Stomach (tissue), 4 donors: Measurements from ENCODE around the gene ULK4.

Source experiments
- CTCF ChIP-seq, 7 experiments: fragments of 450-650 bp in 4 of 7; fragments of 200-600 bp in 3 of 7; sonication (generic) in 3 of 7; IDR thresholded peaks; one replicate each; pipeline ENCODE4 v1.5.1; 2016 to 2019; ENCODE audit warnings: antibody characterized with exemption in 7 of 7, control low read depth in 2 of 7, mild to moderate bottlenecking in 1 of 7
- EP300 ChIP-seq: sonication (generic); formaldehyde crosslinking; IDR thresholded peaks from one replicate; pipeline ENCODE4 v1.6.1; 2017; ENCODE audit warnings: antibody characterized with exemption
- POLR2A ChIP-seq, 4 donors: fragments of 450-650 bp; IDR thresholded peaks; one replicate each; pipeline ENCODE4 v1.6.1; 2016; ENCODE audit warnings: antibody characterized with exemption in 4 of 4, control low read depth in 2 of 4, mild to moderate bottlenecking in 1 of 4, moderate library complexity in 1 of 4
- POLR2AphosphoS5 ChIP-seq, 3 donors: sonication (generic); formaldehyde crosslinking; IDR thresholded peaks; one replicate each; pipeline ENCODE4 v1.6.1; 2016; ENCODE audit warnings: antibody characterized with exemption in 3 of 3

DNA sequence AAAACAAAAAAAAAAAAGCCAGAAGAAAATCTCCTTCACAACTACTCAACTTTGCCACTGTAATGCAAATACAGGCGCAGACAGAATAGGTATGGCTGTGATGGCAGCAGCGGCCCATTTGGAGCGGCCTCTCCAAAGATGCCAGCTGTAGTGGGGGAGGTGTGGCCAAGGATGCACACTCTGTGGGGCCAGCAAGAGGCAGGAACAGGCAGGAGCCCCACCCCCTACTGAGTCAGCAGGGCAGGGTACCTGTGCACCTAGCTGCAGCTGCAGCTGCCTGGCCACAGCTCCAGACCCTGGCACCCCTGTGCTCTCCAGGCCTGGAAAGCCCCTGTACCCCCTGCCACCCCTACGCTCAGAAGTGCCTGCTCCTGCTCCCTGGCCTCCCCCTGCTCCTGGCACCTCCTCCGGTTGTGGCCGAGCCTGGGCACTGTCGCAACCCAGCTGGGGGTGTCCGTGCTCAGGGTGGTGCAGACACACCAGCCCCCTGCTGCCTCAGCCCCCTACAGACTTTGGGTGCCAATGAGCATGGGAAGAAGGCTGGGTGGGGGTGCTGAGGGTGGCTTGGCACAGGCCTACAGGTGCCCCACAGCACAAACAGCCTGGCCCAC, 312.7 kb downstream of the ULK4 start:
- TF ChIP-seq POLR2AphosphoS5 (IDR thresholded peaks at IDR 0.05) (no peak), CTCF (IDR thresholded peaks at IDR 0.05) (no peak), POLR2A (IDR thresholded peaks at IDR 0.05) (no peak), EP300 (no peak)
